Measurements from ENCODE around the gene FAU. TPM values are rescaled to one million over a fixed set of nuclear protein-coding genes. Genes with fewer than 3 reads are reported as not detected.

FAU gene
- total RNA-seq, 1 experiment from 2014 or later: 1,073 TPM

- no peaks in the 10 kb centered on the region for H4K20me1 ChIP-seq (ENCODE audit: insufficient read depth)
- peaks cover 27% of the 10 kb centered on the region for H3K79me2 ChIP-seq (ENCODE audit: insufficient read depth, low read length)
- RAD21 ChIA-PET (ENCODE audit: low non-redundant PET in 1 of 2, low total read pairs in 2 of 2, uncharacterized antibody in 2 of 2, unreplicated experiment in 2 of 2): interaction anchor here (0.6 to 1.1 kb wide), 3 partner anchors 13 to 46 kb away, joined by 3 to 4 read pairs (median 3); partner anchors contain the start of genes CAPN1 (in 1 of the 2), FAU (in 1 of the 2) and MRPL49 (in 1 of the 2)
- H3K4me3 ChIP-seq (replicated peaks in 1 of 2; ENCODE audit: low read depth in 1 of 2, low read length in 2 of 2): peak overlapping the region; percentile 81 to 98
- H3K36me3 ChIP-seq (ENCODE audit: control insufficient read depth in 1 of 2, insufficient read depth in 2 of 2, low read length in 2 of 2): peaks cover 13 to 22% of the 10 kb centered on the region in 2 experiments; a peak in 2 of 4 replicates
- TF ChIP-seq EZH2phosphoT487 (IDR thresholded peaks at IDR 0.05; ENCODE audit: borderline replicate concordance): no peak
- no peak for TF ChIP-seq CTCF (IDR thresholded peaks at IDR 0.05 in 2 of 3, conservative IDR thresholded peaks at IDR 0.05 in 1 of 3; ENCODE audit: borderline replicate concordance in 1 of 3, insufficient read depth in 1 of 3, low read depth in 2 of 3, low read length in 2 of 3)
- TF ChIP-seq YY1 (IDR thresholded peaks at IDR 0.05; ENCODE audit: extremely low read depth, insufficient replicate concordance, low read depth, low read length): no peak
- TF ChIP-seq RAD21 (IDR thresholded peaks at IDR 0.05; ENCODE audit: low read depth): no peak
- TF ChIP-seq ZFX (IDR thresholded peaks at IDR 0.05): no peak
- TF ChIP-seq POLR2AphosphoS5 (IDR thresholded peaks at IDR 0.05; ENCODE audit: low read depth, low read length): peak; percentile 97
- no peak for TF ChIP-seq SIN3A (IDR thresholded peaks at IDR 0.05; ENCODE audit: low read depth)
- peak; percentile 83 for TF ChIP-seq POLR2A (IDR thresholded peaks at IDR 0.05; ENCODE audit: borderline replicate concordance, extremely low read depth, insufficient read depth, insufficient read length)
- TF ChIP-seq ZBTB33 (IDR thresholded peaks at IDR 0.05; ENCODE audit: extremely low read depth, insufficient replicate concordance, low read length): no peak
- TF ChIP-seq ATF3 (IDR thresholded peaks at IDR 0.05): no peak
- TF ChIP-seq EGR1 (IDR thresholded peaks at IDR 0.05; ENCODE audit: low read depth): no peak
- CTCF ChIA-PET: interaction anchor here (1.2 to 2.6 kb wide), 6 partner anchors 9 to 46 kb away, joined by 3 to 9 read pairs (median 5); partner anchors contain the start of genes TM7SF2 and ZNHIT2
- peak overlapping the region; percentile 95 for H3K4me2 ChIP-seq (ENCODE audit: low read length)
- H3K27ac ChIP-seq (ENCODE audit: low read depth, low read length): peak overlapping the region; percentile 89
- ATAC-seq (peak; percentile 88), DNase-seq (ENCODE audit: low read depth, low spot score) (peak; percentile 95)
- H3K9me2 ChIP-seq (ENCODE audit: insufficient read depth): no peaks in the 10 kb centered on the region
- no peak overlapping the region for H2AFZ ChIP-seq (ENCODE audit: low read depth, low read length, poor library complexity, severe bottlenecking)
- H3K27me3 ChIP-seq (ENCODE audit: insufficient read depth, low read length): no peaks in the 10 kb centered on the region
- H3K4me1 ChIP-seq (ENCODE audit: control insufficient read depth in 1 of 2, insufficient read depth in 2 of 2, low read length in 2 of 2): peaks cover 9 to 28% of the 10 kb centered on the region in 2 experiments; a peak in 3 of 4 replicates
- TSS peak; percentile 84 for BruUV-seq (replicated peaks)
- no peaks in the 10 kb centered on the region for H3K9me3 ChIP-seq (ENCODE audit: control insufficient read depth in 1 of 2, insufficient read depth in 1 of 2, low read depth in 1 of 2, low read length in 2 of 2)
- H3K9ac ChIP-seq (ENCODE audit: low read length): peak overlapping the region; percentile 89
- POLR2A ChIA-PET: interaction anchor here (0.6 to 4.1 kb wide), 19 partner anchors 9 to 331 kb away, joined by 3 to 52 read pairs (median 4); partner anchors contain the start of genes CAPN1, FAU, MRPL49 and NEAT1
- intact Hi-C loops (cut with micrococcal nuclease): loop anchor here (2.0 kb wide), 1 partner anchor 46 kb away; the partner anchor contains the start of gene CAPN1
These were observed 13.2 kb upstream of the FAU start for GRCh38 chr11:65134952-65135632.

Data from HCT116 (cell line).